ENCODE results near the gene CRIP2. TPM values are rescaled to one million over a fixed set of nuclear protein-coding genes. Genes with fewer than 3 reads are reported as not detected.

The CRIP2 gene
- total and polyA plus RNA-seq, 2 donors (not counting 1 experiment from before 2014, with no cell fraction given): 6.0 to 81.6 TPM

DNA sequence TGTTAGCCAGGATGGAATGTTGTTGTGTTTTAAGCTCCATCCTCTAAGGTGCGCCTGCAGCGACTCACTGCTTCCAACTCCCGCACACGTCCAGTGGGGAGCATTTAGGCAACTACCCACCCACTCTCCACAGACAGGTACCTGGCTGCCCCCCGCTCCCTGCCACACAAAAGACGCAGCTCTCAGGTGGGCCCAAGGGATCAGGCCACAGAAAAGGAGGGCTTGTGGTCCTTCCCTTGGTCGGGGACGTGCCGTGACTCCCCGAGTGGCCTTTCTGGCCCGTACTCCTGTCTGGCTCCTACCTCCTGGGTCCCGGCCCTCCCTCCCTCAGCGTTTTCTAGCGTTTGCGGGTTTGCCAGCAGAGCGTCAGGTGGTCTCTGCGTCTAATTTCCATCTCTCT is 32.6 kb downstream of the CRIP2 start:
- Mint-ChIP-seq H3K27me3 (peaks cover 20% of the 10 kb centered on the region), H3K9me3 (ENCODE audit: insufficient read depth) (no peaks in the 10 kb centered on the region), H3K27ac (no peak overlapping the region), H3K4me3 (no peak overlapping the region), H3K4me1 (peaks cover 2% of the 10 kb centered on the region)
- ChIA-PET CTCF (interaction anchor here (0.6 kb wide), 2 partner anchors 611 to 950 kb away, joined by 3 read pairs; no protein-coding TSS in a partner anchor), POLR2A (no interaction called here)
- ATAC-seq (ENCODE audit: low read depth) (no peak), DNase-seq (no peak)
- H3K9me3 ChIP-seq (ENCODE audit: control extremely low read depth in 1 of 3, control insufficient read depth in 2 of 3, insufficient read depth in 1 of 3, low read length in 2 of 3): no peaks in the 10 kb centered on the region
- peaks cover 0 to 19% (median 1%) of the 10 kb centered on the region in 4 experiments for H3K27me3 ChIP-seq (replicated peaks in 1 of 4; ENCODE audit: control extremely low read depth in 1 of 4, control insufficient read depth in 3 of 4, insufficient read depth in 4 of 4, low read length in 3 of 4)
- no peak overlapping the region for H3K27ac ChIP-seq (ENCODE audit: low read length in 2 of 2)
- no peak overlapping the region for H3K4me2 ChIP-seq (replicated peaks; ENCODE audit: low read depth, low read length, poor library complexity, severe bottlenecking)
- H3K79me2 ChIP-seq (ENCODE audit: control insufficient read depth, insufficient read depth, low read length): no peaks in the 10 kb centered on the region
- H3K4me1 ChIP-seq (ENCODE audit: control insufficient read depth in 2 of 2, insufficient read depth in 2 of 2, low read length in 2 of 2): peaks cover 6 to 8% of the 10 kb centered on the region in 2 donors
- 52% methylated on average over 15 of the region's 17 CpGs for WGBS (ENCODE audit: insufficient coverage)
- intact Hi-C loops (cut with micrococcal nuclease): no loop called here
- no peak for TF ChIP-seq EZH2 (IDR thresholded peaks at IDR 0.05; ENCODE audit: borderline replicate concordance, insufficient read depth, low read depth, low read length, poor library complexity, severe bottlenecking)
- TF ChIP-seq, protein P1, sequence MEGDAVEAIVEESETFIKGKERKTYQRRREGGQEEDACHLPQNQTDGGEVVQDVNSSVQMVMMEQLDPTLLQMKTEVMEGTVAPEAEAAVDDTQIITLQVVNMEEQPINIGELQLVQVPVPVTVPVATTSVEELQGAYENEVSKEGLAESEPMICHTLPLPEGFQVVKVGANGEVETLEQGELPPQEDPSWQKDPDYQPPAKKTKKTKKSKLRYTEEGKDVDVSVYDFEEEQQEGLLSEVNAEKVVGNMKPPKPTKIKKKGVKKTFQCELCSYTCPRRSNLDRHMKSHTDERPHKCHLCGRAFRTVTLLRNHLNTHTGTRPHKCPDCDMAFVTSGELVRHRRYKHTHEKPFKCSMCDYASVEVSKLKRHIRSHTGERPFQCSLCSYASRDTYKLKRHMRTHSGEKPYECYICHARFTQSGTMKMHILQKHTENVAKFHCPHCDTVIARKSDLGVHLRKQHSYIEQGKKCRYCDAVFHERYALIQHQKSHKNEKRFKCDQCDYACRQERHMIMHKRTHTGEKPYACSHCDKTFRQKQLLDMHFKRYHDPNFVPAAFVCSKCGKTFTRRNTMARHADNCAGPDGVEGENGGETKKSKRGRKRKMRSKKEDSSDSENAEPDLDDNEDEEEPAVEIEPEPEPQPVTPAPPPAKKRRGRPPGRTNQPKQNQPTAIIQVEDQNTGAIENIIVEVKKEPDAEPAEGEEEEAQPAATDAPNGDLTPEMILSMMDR (IDR thresholded peaks at IDR 0.05): no peak
- H2AFZ ChIP-seq (ENCODE audit: insufficient read depth, low read depth, low read length, poor library complexity, severe bottlenecking): no peak overlapping the region
- H3K4me3 ChIP-seq (ENCODE audit: control extremely low read depth in 1 of 5, extremely low read depth in 1 of 5, insufficient read depth in 1 of 5, low read depth in 2 of 5, low read length in 4 of 5): no peak overlapping the region
- no peaks in the 10 kb centered on the region for H3K36me3 ChIP-seq (replicated peaks in 1 of 2; ENCODE audit: control extremely low read depth in 1 of 2, control insufficient read depth in 1 of 2, extremely low read depth in 1 of 2, insufficient read depth in 2 of 2, low read length in 1 of 2)
- H4K20me1 ChIP-seq (ENCODE audit: control insufficient read depth, insufficient read depth, low read length, poor library complexity, severe bottlenecking): no peaks in the 10 kb centered on the region
- no peak overlapping the region for H3K9ac ChIP-seq (ENCODE audit: low read length)

DNA sequence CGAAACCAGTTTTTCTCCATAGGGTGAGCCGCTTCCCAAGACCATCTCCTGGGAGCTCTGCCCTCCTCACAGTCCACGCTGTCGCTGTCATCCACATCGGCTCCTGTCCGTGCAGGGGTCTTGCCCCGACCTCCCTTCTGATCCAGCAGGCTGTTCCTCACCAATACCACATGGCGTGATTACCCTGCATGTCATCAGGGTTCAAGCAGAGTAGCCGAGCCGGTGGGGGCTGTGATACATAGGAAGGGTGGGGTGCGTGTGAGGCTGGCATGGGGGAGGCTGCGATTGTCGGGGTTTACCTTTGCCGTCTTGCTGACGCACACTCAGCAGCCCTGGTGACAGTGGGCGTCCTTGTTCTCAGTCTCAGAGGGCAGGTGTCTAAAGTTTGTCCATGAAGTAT is 33.4 kb downstream of the CRIP2 start:
- Mint-ChIP-seq H3K27ac (no peak overlapping the region), H3K4me1 (peaks cover 2% of the 10 kb centered on the region), H3K27me3 (peaks cover 22% of the 10 kb centered on the region), H3K9me3 (ENCODE audit: insufficient read depth) (no peaks in the 10 kb centered on the region), H3K4me3 (no peak overlapping the region)
- H3K4me1 ChIP-seq (ENCODE audit: control insufficient read depth in 2 of 2, insufficient read depth in 2 of 2, low read length in 2 of 2): peaks cover 6 to 11% of the 10 kb centered on the region in 2 donors
- intact Hi-C loops (cut with micrococcal nuclease): no loop called here
- no peak for DNase-seq
- H4K20me1 ChIP-seq (ENCODE audit: control insufficient read depth, insufficient read depth, low read length, poor library complexity, severe bottlenecking): no peaks in the 10 kb centered on the region
- peaks cover 0 to 20% (median 1%) of the 10 kb centered on the region in 4 experiments for H3K27me3 ChIP-seq (replicated peaks in 1 of 4; ENCODE audit: control extremely low read depth in 1 of 4, control insufficient read depth in 3 of 4, insufficient read depth in 4 of 4, low read length in 3 of 4)
- no peaks in the 10 kb centered on the region for H3K9me3 ChIP-seq (ENCODE audit: control extremely low read depth in 1 of 3, control insufficient read depth in 2 of 3, insufficient read depth in 1 of 3, low read length in 2 of 3)
- no peak overlapping the region for H2AFZ ChIP-seq (ENCODE audit: insufficient read depth, low read depth, low read length, poor library complexity, severe bottlenecking)
- WGBS (ENCODE audit: insufficient coverage): 82% methylated on average over 12 of the region's 16 CpGs
- H3K9ac ChIP-seq (ENCODE audit: low read length): no peak overlapping the region
- ChIA-PET POLR2A (no interaction called here), CTCF (no interaction called here)
- ATAC-seq (ENCODE audit: low read depth): no peak
- H3K36me3 ChIP-seq (replicated peaks in 1 of 2; ENCODE audit: control extremely low read depth in 1 of 2, control insufficient read depth in 1 of 2, extremely low read depth in 1 of 2, insufficient read depth in 2 of 2, low read length in 1 of 2): no peaks in the 10 kb centered on the region
- no peak overlapping the region for H3K27ac ChIP-seq (ENCODE audit: low read length in 2 of 2)
- no peaks in the 10 kb centered on the region for H3K79me2 ChIP-seq (ENCODE audit: control insufficient read depth, insufficient read depth, low read length)
- H3K4me2 ChIP-seq (replicated peaks; ENCODE audit: low read depth, low read length, poor library complexity, severe bottlenecking): no peak overlapping the region
- TF ChIP-seq EZH2 (IDR thresholded peaks at IDR 0.05; ENCODE audit: borderline replicate concordance, insufficient read depth, low read depth, low read length, poor library complexity, severe bottlenecking): no peak
- TF ChIP-seq, protein P1 (IDR thresholded peaks at IDR 0.05): no peak
- no peak overlapping the region for H3K4me3 ChIP-seq (ENCODE audit: control extremely low read depth in 1 of 5, extremely low read depth in 1 of 5, insufficient read depth in 1 of 5, low read depth in 2 of 5, low read length in 4 of 5)

Data from B cell (primary cell).